Spleen (tissue), 7 donors: Measurements from ENCODE around the gene SLC8A3.

Experiments used
- CTCF ChIP-seq, 11 experiments: fragments of 200-600 bp in 7 of 11; fragments of 450-650 bp in 4 of 11; sonication (generic) in 4 of 11; IDR thresholded peaks in 8 of 11; conservative IDR thresholded peaks in 3 of 11; 1 replicate in 7 of 11; 2 replicates in 4 of 11; pipeline versions ENCODE4 v1.4.0 to v1.8.0; 2016 to 2021; ENCODE audit warnings: antibody characterized with exemption in 11 of 11, inconsistent platforms in 4 of 11, mild to moderate bottlenecking in 1 of 11
- POLR2AphosphoS5 ChIP-seq, 3 donors: sonication (generic); formaldehyde crosslinking; IDR thresholded peaks; one replicate each; pipeline ENCODE4 v1.5.1; 2017; ENCODE audit warnings: antibody characterized with exemption in 3 of 3
- donor health status: DM: no; HTN: no; CAD: no; lungs with moderate emphysema.
- donor health status: DM: no; HTN: no; CAD: no.
- donor health status: DM: no; HTN: no; CAD: no.

GRCh38 chr14:70077005-70077404, 111.7 kb downstream of the SLC8A3 start:
- TF ChIP-seq CTCF (IDR thresholded peaks at IDR 0.05 in 8 of 11, conservative IDR thresholded peaks at IDR 0.05 in 3 of 11) (no peak), POLR2AphosphoS5 (IDR thresholded peaks at IDR 0.05) (no peak)
